GM23248 (cell line): Measurements from ENCODE around the gene CCDC157. TPM values are rescaled to one million over a fixed set of nuclear protein-coding genes. Genes with fewer than 3 reads are reported as not detected.
A peak's percentile ranks its signal among the peaks of the same experiment; 100 is the strongest.

Source experiments
- DNase-seq: peaks from one replicate; pipeline ENCODE4 v3.0.0-alpha.2; 2015
- H2AFZ ChIP-seq: fragments of 200-600 bp; sonication (generic); 2 replicates; pipeline ENCODE4 v1.6.1; 2016; ENCODE audit warnings: antibody characterized with exemption
- H3F3A ChIP-seq: fragments of 200-600 bp; sonication (generic); 2 replicates; pipeline ENCODE4 v1.6.1; 2016; ENCODE audit warnings: mild to moderate bottlenecking, antibody characterized with exemption, mixed run types; ENCODE audit not compliant: insufficient read depth
- H3K27ac ChIP-seq: fragments of 200-600 bp; sonication (generic); 2 replicates; pipeline ENCODE4 v1.5.1; 2016; ENCODE audit warnings: mild to moderate bottlenecking
- H3K27me3 ChIP-seq: fragments of 200-600 bp; sonication (generic); replicated peaks from 2 replicates; pipeline ENCODE4 v1.6.1; 2016; ENCODE audit warnings: mild to moderate bottlenecking; ENCODE audit not compliant: insufficient read depth
- H3K36me3 ChIP-seq: fragments of 200-600 bp; sonication (generic); 2 replicates; pipeline ENCODE4 v1.6.1; 2016; ENCODE audit warnings: low read depth, mild to moderate bottlenecking
- H3K4me1 ChIP-seq: fragments of 200-600 bp; sonication (generic); 2 replicates; pipeline ENCODE4 v1.6.1; 2016; ENCODE audit warnings: mild to moderate bottlenecking; ENCODE audit not compliant: insufficient read depth
- H3K4me2 ChIP-seq: fragments of 200-600 bp; sonication (generic); one replicate; pipeline ENCODE4 v1.6.1; 2016; ENCODE audit warnings: mild to moderate bottlenecking; ENCODE audit not compliant: unreplicated experiment
- H3K4me3 ChIP-seq: fragments of 200-600 bp; sonication (generic); 2 replicates; pipeline ENCODE4 v1.5.1; 2016; ENCODE audit warnings: mild to moderate bottlenecking
- H3K79me2 ChIP-seq: fragments of 200-600 bp; sonication (generic); 2 replicates; pipeline ENCODE4 v1.6.1; 2016; ENCODE audit warnings: mild to moderate bottlenecking; ENCODE audit not compliant: insufficient read depth
- H3K9ac ChIP-seq: fragments of 200-600 bp; sonication (generic); 2 replicates; pipeline ENCODE4 v1.6.1; 2016; ENCODE audit warnings: mild to moderate bottlenecking
- H3K9me2 ChIP-seq: fragments of 200-600 bp; sonication (generic); 2 replicates; pipeline ENCODE4 v1.6.1; 2016; ENCODE audit warnings: mixed run types, mild to moderate bottlenecking, moderate library complexity; ENCODE audit not compliant: insufficient read depth
- H3K9me3 ChIP-seq: fragments of 200-600 bp; sonication (generic); one replicate; pipeline ENCODE4 v1.6.1; 2017; ENCODE audit warnings: low read depth
- H4K20me1 ChIP-seq: fragments of 200-600 bp; sonication (generic); 2 replicates; pipeline ENCODE4 v1.6.0; 2016; ENCODE audit not compliant: insufficient read depth
- EZH2 ChIP-seq: fragments of 200-600 bp; sonication (generic); IDR thresholded peaks from 2 replicates; pipeline ENCODE4 v1.6.1; 2018; ENCODE audit warnings: antibody characterized with exemption, mild to moderate bottlenecking; ENCODE audit not compliant: insufficient read depth, poor library complexity, severe bottlenecking
- EZH2phosphoT487 ChIP-seq: fragments of 200-600 bp; sonication (generic); IDR thresholded peaks from 2 replicates; pipeline ENCODE4 v1.6.1; 2018; ENCODE audit warnings: antibody characterized with exemption, moderate library complexity, mild to moderate bottlenecking, low read depth; ENCODE audit not compliant: insufficient read depth
- WGBS, 2 experiments: methylation state at CpG; one replicate each; pipeline ENCODE4 v1.1.6; 2015 to 2017; ENCODE audit warnings: low lambda C conversion rate in 2 of 2, low coverage in 1 of 2; ENCODE audit errors: missing lambda C conversion rate in 2 of 2; 5-methylcytosine and 5-hydroxymethylcytosine counted together
- in situ Hi-C: fragments of 300-500 bp; cut with MboI; formaldehyde crosslinking; loops from 2 replicates; pipeline ENCODE4 v1.15.0; 2020
- polyA plus RNA-seq: library from polyadenylated mRNA; unstranded; fragments of >200 nt; fragmentation: Nextera tagmentation; extraction: Ambion mirVana; gene quantifications from 2 replicates; pipeline ENCODE4 v1.2.1, GENCODE V29; 2016
- total RNA-seq: library from RNA; depleted of rRNA; stranded (reverse); fragments of >200 nt; shearing (Covaris generic); gene quantifications from 2 replicates; pipeline ENCODE4 v1.2.3, GENCODE V29; 2014

The CCDC157 gene
- total and polyA plus RNA-seq, 2 experiments from 2014 or later, result 2.7 to 5.0 TPM

DNA sequence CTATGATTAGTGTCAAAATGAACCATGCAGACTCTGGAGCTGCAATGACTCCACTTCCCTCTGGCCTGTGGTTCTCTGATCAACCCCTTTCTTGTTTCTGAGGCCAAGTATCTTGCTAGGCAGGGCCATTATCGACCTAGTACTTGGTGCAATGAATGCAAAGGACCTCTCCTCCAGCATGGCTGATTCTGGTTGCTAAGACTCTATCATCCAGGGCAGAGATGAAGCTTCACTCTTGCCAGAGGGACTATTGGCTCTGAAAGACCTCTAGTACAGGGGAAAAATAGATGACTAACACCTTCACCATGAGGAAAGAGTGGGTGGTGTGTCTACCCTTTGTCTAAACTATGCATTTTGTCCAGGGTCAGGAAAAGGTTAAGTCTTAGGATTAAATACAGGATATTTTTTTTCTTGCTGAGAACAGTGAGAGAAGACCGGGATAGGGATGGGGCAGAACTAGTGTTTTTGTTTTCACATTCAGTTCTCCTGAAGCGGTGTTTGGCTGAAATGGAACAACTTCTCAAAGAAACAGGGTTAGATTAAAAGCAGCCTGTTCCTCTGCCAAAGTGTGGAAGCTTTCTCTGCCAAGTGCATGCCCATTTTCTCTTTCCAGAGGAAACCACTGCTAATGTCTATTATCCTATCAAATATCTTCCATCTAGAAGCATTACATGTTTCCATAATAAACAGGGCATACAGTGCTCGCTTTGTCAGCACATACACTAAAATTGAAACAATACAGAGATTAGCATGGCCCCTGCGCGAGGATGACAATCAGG, 63.7 kb downstream of the CCDC157 start:
- H2AFZ ChIP-seq, result no peak overlapping the region
- peak overlapping the region; percentile 81 for H3K4me2 ChIP-seq
- in situ Hi-C loops, result no loop called here
- no peaks in the 10 kb centered on the region for H4K20me1 ChIP-seq
- H3F3A ChIP-seq, result peaks cover 79% of the 10 kb centered on the region
- H3K9ac ChIP-seq, result peak overlapping the region; percentile 91
- no peaks in the 10 kb centered on the region for H3K9me3 ChIP-seq
- peak overlapping the region; percentile 44 for H3K4me3 ChIP-seq
- H3K79me2 ChIP-seq, result no peaks in the 10 kb centered on the region; the same call in 1 of the 2 replicates
- peaks cover 19% of the 10 kb centered on the region for H3K36me3 ChIP-seq
- no peaks in the 10 kb centered on the region for H3K27me3 ChIP-seq
- peak overlapping the region; percentile 97 for H3K27ac ChIP-seq
- TF ChIP-seq EZH2phosphoT487 (no peak), EZH2 (no peak)
- peak; percentile 93 for DNase-seq
- 39 to 41% methylated on average over 6 of the region's 6 CpGs for WGBS, 2 experiments
- H3K9me2 ChIP-seq, result no peaks in the 10 kb centered on the region
- peaks cover 51% of the 10 kb centered on the region for H3K4me1 ChIP-seq

DNA sequence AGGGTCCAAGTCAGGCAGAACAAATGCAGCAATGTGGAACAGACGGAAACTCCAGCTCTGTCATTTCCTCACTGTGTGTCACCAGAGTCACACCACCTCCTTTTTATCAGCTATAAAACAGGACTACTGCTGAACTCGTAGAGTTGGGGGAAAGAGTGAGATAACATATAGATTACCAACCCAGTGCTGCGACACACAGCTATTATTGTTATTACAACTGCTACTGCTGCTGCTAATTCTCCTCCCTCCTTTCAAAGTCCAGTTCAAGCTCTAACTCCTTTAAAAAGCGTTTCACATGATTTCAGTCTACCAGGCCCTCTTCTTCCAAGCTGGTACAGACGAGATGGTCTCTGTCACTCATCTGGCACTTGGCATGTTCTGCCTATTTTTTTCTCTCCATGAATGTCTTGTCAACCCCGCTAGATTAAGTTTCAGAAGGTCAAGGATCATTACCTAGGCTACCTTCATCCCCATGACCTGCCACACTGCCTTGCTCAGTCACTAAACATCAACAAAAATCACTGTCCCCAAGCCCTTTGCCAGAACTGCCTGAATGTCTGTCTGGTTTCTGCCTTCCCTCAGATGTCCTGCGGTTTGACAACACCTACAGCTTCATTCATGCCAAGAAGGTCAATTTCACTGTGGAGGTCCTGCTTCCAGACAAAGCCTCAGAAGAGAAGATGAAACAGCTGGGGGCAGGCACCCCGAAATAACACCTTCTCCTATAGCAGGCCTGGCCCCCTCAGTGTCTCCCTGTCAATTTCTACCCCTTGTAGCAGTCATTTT, 65.1 kb downstream of the CCDC157 start:
- H3K4me1 ChIP-seq, result peaks cover 43% of the 10 kb centered on the region

DNA sequence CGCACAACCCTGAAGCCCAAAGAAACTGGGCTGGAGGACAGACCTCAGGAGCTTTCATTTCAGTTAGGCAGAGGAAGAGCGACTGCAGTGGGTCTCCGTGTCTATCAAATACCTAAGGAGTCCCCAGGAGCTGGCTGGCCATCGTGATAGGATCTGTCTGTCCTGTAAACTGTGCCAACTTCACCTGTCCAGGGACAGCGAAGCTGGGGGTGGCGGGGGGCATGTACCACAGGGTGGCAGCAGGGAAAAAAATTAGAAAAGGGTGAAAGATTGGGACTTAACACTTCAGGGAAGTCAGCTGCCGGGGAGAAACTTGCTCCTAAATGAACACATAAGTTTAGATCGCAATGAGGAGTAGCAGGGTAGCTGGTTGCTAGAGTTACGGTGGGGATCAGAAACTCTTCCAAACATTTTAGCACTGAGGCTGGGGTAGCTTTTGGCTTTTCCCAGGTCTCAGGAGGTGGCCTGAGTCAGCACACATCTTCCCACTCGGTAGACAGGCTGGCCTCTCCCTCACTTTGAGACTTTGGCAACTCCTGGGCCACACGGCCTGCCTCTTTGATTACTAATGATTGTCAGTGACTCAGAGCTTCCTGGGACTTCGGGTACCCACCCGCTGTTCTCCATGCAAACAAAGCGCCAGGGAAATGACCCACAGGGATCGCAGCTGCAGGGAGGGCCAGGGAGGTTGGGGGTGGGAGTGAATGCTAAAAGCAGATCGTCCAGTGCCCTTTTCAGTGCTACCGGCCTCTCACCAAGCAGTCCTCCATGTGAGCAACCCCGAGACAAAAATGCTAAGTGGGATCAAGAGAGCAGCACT, 65.9 kb downstream of the CCDC157 start:
- Histone ChIP-seq H3K4me1 (peaks cover 43% of the 10 kb centered on the region), H3K27me3 (no peaks in the 10 kb centered on the region), H3K4me2 (peak overlapping the region; percentile 81), H3K4me3 (peak overlapping the region; percentile 79), H3K9me2 (no peaks in the 10 kb centered on the region), H2AFZ (no peak overlapping the region), H3F3A (peaks cover 57% of the 10 kb centered on the region), H3K36me3 (no peaks in the 10 kb centered on the region), H3K9me3 (no peaks in the 10 kb centered on the region), H3K79me2 (no peaks in the 10 kb centered on the region), H3K9ac (peak overlapping the region; percentile 91), H3K27ac (peak overlapping the region; percentile 97), H4K20me1 (no peaks in the 10 kb centered on the region)
- WGBS, 2 experiments, result 16 to 17% methylated on average over 18 of the region's 18 CpGs
- peak; percentile 99 for DNase-seq
- TF ChIP-seq EZH2, result no peak
- no peak for TF ChIP-seq EZH2phosphoT487
- in situ Hi-C loops, result no loop called here

More for the DNA sequence above, 65.1 kb downstream of the CCDC157 start:
- Histone ChIP-seq H3K4me3 (peak overlapping the region; percentile 40), H3K27ac (peak overlapping the region; percentile 97), H3K27me3 (no peaks in the 10 kb centered on the region), H3K9me2 (no peaks in the 10 kb centered on the region), H3K36me3 (peaks cover 6% of the 10 kb centered on the region; the same call in 1 of the 2 replicates), H4K20me1 (no peaks in the 10 kb centered on the region), H3K9me3 (no peaks in the 10 kb centered on the region), H3F3A (peaks cover 65% of the 10 kb centered on the region), H3K79me2 (no peaks in the 10 kb centered on the region), H3K9ac (peak overlapping the region; percentile 91), H3K4me2 (peak overlapping the region; percentile 81), H2AFZ (no peak overlapping the region)
- 61 to 67% methylated on average over 8 of the region's 8 CpGs for WGBS, 2 experiments
- in situ Hi-C loops, result no loop called here
- TF ChIP-seq EZH2, result no peak
- TF ChIP-seq EZH2phosphoT487, result no peak
- DNase-seq, result peak; percentile 28
